Measurements from ENCODE around the gene SKA1. TPM values are rescaled to one million over a fixed set of nuclear protein-coding genes. Genes with fewer than 3 reads are reported as not detected.

SKA1 gene
- total and polyA plus RNA-seq, 2 of the 13 experiments (the other 11 are each of a cell fraction or from before 2014, with no cell fraction given): 5.3 to 21.3 TPM

DNA sequence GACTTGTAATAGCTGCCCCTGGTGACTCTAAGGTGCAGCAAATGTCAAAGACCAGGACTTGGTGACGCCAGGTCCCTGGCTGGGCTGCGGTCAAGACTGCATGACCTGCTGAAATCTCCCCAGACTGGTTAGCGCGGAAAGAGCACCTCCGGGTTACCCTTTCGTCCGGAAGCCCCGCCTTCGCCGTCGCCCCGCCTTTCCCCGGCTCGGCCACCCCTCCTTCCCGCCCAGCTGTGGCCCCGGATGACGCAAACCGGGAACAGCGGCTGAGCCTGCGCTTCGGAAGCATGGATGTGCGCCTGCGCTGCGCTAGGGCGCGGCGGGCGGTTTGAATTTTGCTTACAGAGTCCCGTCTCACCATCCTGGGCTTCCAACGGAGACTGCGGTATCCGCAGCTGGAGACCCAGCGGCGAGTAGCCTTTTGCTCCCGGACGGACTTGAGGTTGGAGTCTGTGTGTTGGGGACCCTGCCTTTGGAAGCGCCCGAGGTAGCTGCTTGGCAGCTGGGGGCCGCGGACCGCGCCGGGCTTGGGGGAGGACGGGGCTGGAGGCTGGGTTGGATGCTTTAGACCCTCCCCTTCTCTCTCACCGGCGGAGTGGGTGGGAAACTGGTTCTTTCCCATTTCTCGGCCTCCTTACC, at the start of gene SKA1 (continued):
- TF ChIP-seq, protein P1, sequence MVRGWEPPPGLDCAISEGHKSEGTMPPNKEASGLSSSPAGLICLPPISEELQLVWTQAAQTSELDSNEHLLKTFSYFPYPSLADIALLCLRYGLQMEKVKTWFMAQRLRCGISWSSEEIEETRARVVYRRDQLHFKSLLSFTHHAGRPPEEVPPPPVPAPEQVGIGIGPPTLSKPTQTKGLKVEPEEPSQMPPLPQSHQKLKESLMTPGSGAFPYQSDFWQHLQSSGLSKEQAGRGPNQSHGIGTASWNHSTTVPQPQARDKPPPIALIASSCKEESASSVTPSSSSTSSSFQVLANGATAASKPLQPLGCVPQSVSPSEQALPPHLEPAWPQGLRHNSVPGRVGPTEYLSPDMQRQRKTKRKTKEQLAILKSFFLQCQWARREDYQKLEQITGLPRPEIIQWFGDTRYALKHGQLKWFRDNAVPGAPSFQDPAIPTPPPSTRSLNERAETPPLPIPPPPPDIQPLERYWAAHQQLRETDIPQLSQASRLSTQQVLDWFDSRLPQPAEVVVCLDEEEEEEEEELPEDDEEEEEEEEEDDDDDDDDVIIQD (CRISPR knock-in tag; IDR thresholded peaks at IDR 0.05; ENCODE audit: low read depth): 0 out of 2 replicates have a peak, but pooled peaks have one; percentile 48
- no peak; the same call in 1 of the 2 replicates for TF ChIP-seq ZNF264 (CRISPR knock-in tag; IDR thresholded peaks at IDR 0.05)
- TF ChIP-seq, protein P2, sequence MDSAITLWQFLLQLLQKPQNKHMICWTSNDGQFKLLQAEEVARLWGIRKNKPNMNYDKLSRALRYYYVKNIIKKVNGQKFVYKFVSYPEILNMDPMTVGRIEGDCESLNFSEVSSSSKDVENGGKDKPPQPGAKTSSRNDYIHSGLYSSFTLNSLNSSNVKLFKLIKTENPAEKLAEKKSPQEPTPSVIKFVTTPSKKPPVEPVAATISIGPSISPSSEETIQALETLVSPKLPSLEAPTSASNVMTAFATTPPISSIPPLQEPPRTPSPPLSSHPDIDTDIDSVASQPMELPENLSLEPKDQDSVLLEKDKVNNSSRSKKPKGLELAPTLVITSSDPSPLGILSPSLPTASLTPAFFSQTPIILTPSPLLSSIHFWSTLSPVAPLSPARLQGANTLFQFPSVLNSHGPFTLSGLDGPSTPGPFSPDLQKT (CRISPR knock-in tag; IDR thresholded peaks at IDR 0.05; ENCODE audit: borderline replicate concordance): no peak
- TF ChIP-seq, protein P3, sequence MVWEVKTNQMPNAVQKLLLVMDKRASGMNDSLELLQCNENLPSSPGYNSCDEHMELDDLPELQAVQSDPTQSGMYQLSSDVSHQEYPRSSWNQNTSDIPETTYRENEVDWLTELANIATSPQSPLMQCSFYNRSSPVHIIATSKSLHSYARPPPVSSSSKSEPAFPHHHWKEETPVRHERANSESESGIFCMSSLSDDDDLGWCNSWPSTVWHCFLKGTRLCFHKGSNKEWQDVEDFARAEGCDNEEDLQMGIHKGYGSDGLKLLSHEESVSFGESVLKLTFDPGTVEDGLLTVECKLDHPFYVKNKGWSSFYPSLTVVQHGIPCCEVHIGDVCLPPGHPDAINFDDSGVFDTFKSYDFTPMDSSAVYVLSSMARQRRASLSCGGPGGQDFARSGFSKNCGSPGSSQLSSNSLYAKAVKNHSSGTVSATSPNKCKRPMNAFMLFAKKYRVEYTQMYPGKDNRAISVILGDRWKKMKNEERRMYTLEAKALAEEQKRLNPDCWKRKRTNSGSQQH (CRISPR knock-in tag; IDR thresholded peaks at IDR 0.05; ENCODE audit: low read depth): peak; percentile 97
- TF ChIP-seq, protein P4, sequence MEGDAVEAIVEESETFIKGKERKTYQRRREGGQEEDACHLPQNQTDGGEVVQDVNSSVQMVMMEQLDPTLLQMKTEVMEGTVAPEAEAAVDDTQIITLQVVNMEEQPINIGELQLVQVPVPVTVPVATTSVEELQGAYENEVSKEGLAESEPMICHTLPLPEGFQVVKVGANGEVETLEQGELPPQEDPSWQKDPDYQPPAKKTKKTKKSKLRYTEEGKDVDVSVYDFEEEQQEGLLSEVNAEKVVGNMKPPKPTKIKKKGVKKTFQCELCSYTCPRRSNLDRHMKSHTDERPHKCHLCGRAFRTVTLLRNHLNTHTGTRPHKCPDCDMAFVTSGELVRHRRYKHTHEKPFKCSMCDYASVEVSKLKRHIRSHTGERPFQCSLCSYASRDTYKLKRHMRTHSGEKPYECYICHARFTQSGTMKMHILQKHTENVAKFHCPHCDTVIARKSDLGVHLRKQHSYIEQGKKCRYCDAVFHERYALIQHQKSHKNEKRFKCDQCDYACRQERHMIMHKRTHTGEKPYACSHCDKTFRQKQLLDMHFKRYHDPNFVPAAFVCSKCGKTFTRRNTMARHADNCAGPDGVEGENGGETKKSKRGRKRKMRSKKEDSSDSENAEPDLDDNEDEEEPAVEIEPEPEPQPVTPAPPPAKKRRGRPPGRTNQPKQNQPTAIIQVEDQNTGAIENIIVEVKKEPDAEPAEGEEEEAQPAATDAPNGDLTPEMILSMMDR (CRISPR knock-in tag; IDR thresholded peaks at IDR 0.05): no peak

DNA sequence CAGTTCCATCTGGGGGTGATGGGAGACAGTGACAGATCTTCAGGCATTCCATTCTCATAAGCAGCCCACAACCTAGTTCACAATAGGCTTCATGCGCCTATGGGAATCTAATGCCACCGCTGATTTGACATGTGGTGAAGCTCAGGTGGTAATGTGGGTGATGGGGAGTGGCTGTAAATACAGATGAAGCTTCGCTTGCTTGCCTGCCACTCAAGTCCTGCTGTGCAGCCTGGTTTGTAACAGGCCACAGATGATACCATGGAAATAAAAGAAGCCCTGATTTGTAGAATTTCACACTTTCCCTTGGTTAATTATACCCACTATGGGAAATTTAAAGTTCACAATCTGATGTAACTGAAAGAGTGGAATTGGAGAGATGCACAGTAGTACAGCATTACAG, 46.9 kb upstream of the SKA1 start:
- Histone ChIP-seq H3K27ac (ENCODE audit: extremely low read length, insufficient read depth, low read length) (no peak overlapping the region), H3K36me3 (replicated peaks in 1 of 2; ENCODE audit: control insufficient read depth in 1 of 2, insufficient read depth in 2 of 2, low read length in 2 of 2) (no peaks in the 10 kb centered on the region), H3K9me3 (ENCODE audit: low read length) (0 out of 2 replicates have a peak, but pooled peaks cover 7% of the 10 kb centered on the region), H3K4me3 (replicated peaks in 1 of 3; ENCODE audit: insufficient read depth in 1 of 3, low read depth in 2 of 3, low read length in 3 of 3) (no peak overlapping the region), H3K4me2 (ENCODE audit: low read depth, low read length) (no peak overlapping the region), H2AFZ (ENCODE audit: low read length) (no peak overlapping the region), H4K20me1 (ENCODE audit: insufficient read depth, low read length) (no peaks in the 10 kb centered on the region), H3K27me3 (ENCODE audit: control insufficient read depth in 1 of 2, insufficient read depth in 2 of 2, low read length in 2 of 2) (no peaks in the 10 kb centered on the region; a peak in 2 of 5 replicates), H3K9ac (ENCODE audit: insufficient read depth, low read depth, low read length) (no peak overlapping the region), H3K79me2 (ENCODE audit: insufficient read depth, low read length) (no peaks in the 10 kb centered on the region), H3K4me1 (ENCODE audit: insufficient read depth, low read length) (no peaks in the 10 kb centered on the region)
- FAIRE-seq: no peak
- intact Hi-C loops (cut with micrococcal nuclease; ENCODE audit: unreplicated experiment) (no loop called here), in situ Hi-C loops (cut with HindIII; ENCODE audit: extremely low pct_ligation_motif_present, low pct_unique_long_range_greater_than_20kb) (no loop called here)
- no TSS peak for BruUV-seq (replicated peaks)
- ChIA-PET POLR2A (no interaction called here), CTCF (ENCODE audit: low intra/inter-chr PET ratio, low total read pairs) (no interaction called here)
- ATAC-seq: no peak
- no peak for DNase-seq (ENCODE audit: low spot score)
- WGBS (ENCODE audit: low lambda C conversion rate): 21% methylated on average over 3 of the region's 3 CpGs
- TF ChIP-seq SMARCE1 (IDR thresholded peaks at IDR 0.05; ENCODE audit: borderline replicate concordance) (no peak), SALL2 (CRISPR knock-in tag; IDR thresholded peaks at IDR 0.05) (no peak), ZNF292 (CRISPR knock-in tag; IDR thresholded peaks at IDR 0.05; ENCODE audit: borderline replicate concordance, low read depth) (no peak), ISL2 (CRISPR knock-in tag; IDR thresholded peaks at IDR 0.05) (no peak), GABPB1 (CRISPR knock-in tag; IDR thresholded peaks at IDR 0.05) (no peak)
- TF ChIP-seq, protein P5, sequence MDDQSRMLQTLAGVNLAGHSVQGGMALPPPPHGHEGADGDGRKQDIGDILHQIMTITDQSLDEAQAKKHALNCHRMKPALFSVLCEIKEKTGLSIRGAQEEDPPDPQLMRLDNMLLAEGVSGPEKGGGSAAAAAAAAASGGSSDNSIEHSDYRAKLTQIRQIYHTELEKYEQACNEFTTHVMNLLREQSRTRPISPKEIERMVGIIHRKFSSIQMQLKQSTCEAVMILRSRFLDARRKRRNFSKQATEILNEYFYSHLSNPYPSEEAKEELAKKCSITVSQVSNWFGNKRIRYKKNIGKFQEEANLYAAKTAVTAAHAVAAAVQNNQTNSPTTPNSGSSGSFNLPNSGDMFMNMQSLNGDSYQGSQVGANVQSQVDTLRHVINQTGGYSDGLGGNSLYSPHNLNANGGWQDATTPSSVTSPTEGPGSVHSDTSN (CRISPR knock-in tag; IDR thresholded peaks at IDR 0.05; ENCODE audit: borderline replicate concordance): no peak
- TF ChIP-seq, protein P4 (CRISPR knock-in tag; IDR thresholded peaks at IDR 0.05): no peak
